H1 (cell line): ENCODE results near the gene TNXB. TPM values are rescaled to one million over a fixed set of nuclear protein-coding genes. Genes with fewer than 3 reads are reported as not detected.

ENCODE experiments used
- BACH1 ChIP-seq: IDR thresholded peaks from 2 replicates; pipeline ENCODE4 v1.6.1; 2012; ENCODE audit warnings: low read length, improper control_type of control experiment
- CEBPB ChIP-seq: IDR thresholded peaks from 2 replicates; pipeline ENCODE4 v1.6.1; 2012; ENCODE audit warnings: low read depth, low read length
- CHD2 ChIP-seq: IDR thresholded peaks from 2 replicates; pipeline ENCODE4 v1.6.1; 2012; ENCODE audit warnings: low read length, improper control_type of control experiment
- CREB1 ChIP-seq: IDR thresholded peaks from 2 replicates; pipeline ENCODE4 v1.6.1; 2012; ENCODE audit warnings: inconsistent platforms
- EP300 ChIP-seq, 2 experiments: IDR thresholded peaks; 1 replicate in 1 of 2; 2 replicates in 1 of 2; pipeline ENCODE4 v1.6.1; 2011 to 2012; ENCODE audit warnings: low read depth in 2 of 2, low read length in 2 of 2, mild to moderate bottlenecking in 2 of 2, borderline replicate concordance in 1 of 2, inconsistent platforms in 1 of 2, moderate library complexity in 1 of 2
- EZH2 ChIP-seq: fragments of 200-600 bp; sonication (generic); IDR thresholded peaks from 2 replicates; pipeline ENCODE4 v1.7.1; 2012; ENCODE audit warnings: low read depth, mild to moderate bottlenecking, moderate library complexity, low read length, inconsistent platforms; ENCODE audit not compliant: severe bottlenecking
- GABPA ChIP-seq: IDR thresholded peaks from 2 replicates; pipeline ENCODE4 v1.6.1; 2011; ENCODE audit warnings: mild to moderate bottlenecking, low read length, moderate library complexity, borderline replicate concordance; ENCODE audit not compliant: insufficient read depth
- HDAC2 ChIP-seq, 2 experiments: fragments of 300-600 bp in 1 of 2; sonication (generic) in 1 of 2; IDR thresholded peaks; 2 replicates each; pipeline ENCODE4 v1.6.1; 2011 to 2012; ENCODE audit warnings: low read depth in 2 of 2, low read length in 2 of 2, mild to moderate bottlenecking in 2 of 2, moderate library complexity in 2 of 2, borderline replicate concordance in 1 of 2, inconsistent platforms in 1 of 2
- HDAC6 ChIP-seq: IDR thresholded peaks from one replicate; pipeline ENCODE4 v1.7.1; 2012; ENCODE audit warnings: low read depth, mild to moderate bottlenecking, inconsistent platforms, low read length, moderate library complexity
- KDM4A ChIP-seq: IDR thresholded peaks from one replicate; pipeline ENCODE4 v1.7.1; 2012; ENCODE audit warnings: low read depth, mild to moderate bottlenecking, moderate library complexity, low read length, inconsistent platforms; ENCODE audit not compliant: severe bottlenecking
- NANOG ChIP-seq: IDR thresholded peaks from 2 replicates; pipeline ENCODE4 v1.6.1; 2011; ENCODE audit warnings: low read length, low read depth, mild to moderate bottlenecking, inconsistent platforms; ENCODE audit not compliant: insufficient read depth, poor library complexity, severe bottlenecking
- PHF8 ChIP-seq: fragments of 200-600 bp; sonication (generic); conservative IDR thresholded peaks from 2 replicates; pipeline ENCODE4 v1.7.1; 2012; ENCODE audit warnings: low read depth, mild to moderate bottlenecking, inconsistent platforms, low read length, moderate library complexity
- RAD21 ChIP-seq, 2 experiments: IDR thresholded peaks in 1 of 2; conservative IDR thresholded peaks in 1 of 2; 2 replicates each; pipeline ENCODE4 v1.6.1; 2011; ENCODE audit warnings: low read depth in 2 of 2, low read length in 2 of 2, improper control_type of control experiment in 1 of 2, inconsistent platforms in 1 of 2, mild to moderate bottlenecking in 1 of 2, moderate library complexity in 1 of 2
- RNF2 ChIP-seq: fragments of 200-900, 300-1000 bp; sonication (generic); IDR thresholded peaks from 2 replicates; pipeline ENCODE4 v1.7.1; 2016; ENCODE audit warnings: borderline replicate concordance, low read depth, mild to moderate bottlenecking, antibody characterized with exemption, low read length; ENCODE audit not compliant: poor library complexity, severe bottlenecking; ENCODE audit errors: missing control alignments
- SP2 ChIP-seq: IDR thresholded peaks from 2 replicates; pipeline ENCODE4 v1.6.1; 2012; ENCODE audit warnings: mild to moderate bottlenecking, low read length, inconsistent platforms
- TCF12 ChIP-seq: IDR thresholded peaks from 2 replicates; pipeline ENCODE4 v1.6.1; 2011; ENCODE audit warnings: low read depth, mild to moderate bottlenecking, low read length
- ZNF274 ChIP-seq: IDR thresholded peaks from 2 replicates; pipeline ENCODE4 v1.7.0; 2012; ENCODE audit warnings: low read length, borderline replicate concordance; ENCODE audit errors: extremely low read depth
- polyA plus RNA-seq, 7 experiments: library from polyadenylated mRNA; depleted of rRNA in 3 of 7; stranded (reverse) in 5 of 7; unstranded in 2 of 7; fragments of >200 nt in 5 of 7; fragments of 200-250 nt in 2 of 7; gene quantifications; 1 replicate in 5 of 7; 2 replicates in 1 of 7; 4 replicates in 1 of 7; pipeline versions ENCODE4 v1.2.1 to v1.2.3, GENCODE V29; 2011 to 2013; ENCODE audit warnings: missing spikeins in 2 of 7, mixed read lengths in 2 of 7
- total RNA-seq: library from RNA; stranded (reverse); fragmentation: NEBNext Ultra II Directional; extraction: Animal tissue kit (Norgen Biotek cat#: 25700); gene quantifications from 2 replicates; pipeline ENCODE4 v1.2.1, GENCODE V29; 2021
- TF ChIP-seq, protein P1 (sequence below): IDR thresholded peaks from 2 replicates; pipeline ENCODE4 v1.6.1; 2011; ENCODE audit warnings: low read length, improper control_type of control experiment
- TF ChIP-seq, protein P2 (sequence below): IDR thresholded peaks from 2 replicates; pipeline ENCODE4 v1.6.1; 2012; ENCODE audit warnings: inconsistent platforms

The TNXB gene
- total and polyA plus RNA-seq, 2 of the 8 experiments (the other 6 are each of a cell fraction or from before 2014, with no cell fraction given), result 3.1 to 4.8 TPM

DNA sequence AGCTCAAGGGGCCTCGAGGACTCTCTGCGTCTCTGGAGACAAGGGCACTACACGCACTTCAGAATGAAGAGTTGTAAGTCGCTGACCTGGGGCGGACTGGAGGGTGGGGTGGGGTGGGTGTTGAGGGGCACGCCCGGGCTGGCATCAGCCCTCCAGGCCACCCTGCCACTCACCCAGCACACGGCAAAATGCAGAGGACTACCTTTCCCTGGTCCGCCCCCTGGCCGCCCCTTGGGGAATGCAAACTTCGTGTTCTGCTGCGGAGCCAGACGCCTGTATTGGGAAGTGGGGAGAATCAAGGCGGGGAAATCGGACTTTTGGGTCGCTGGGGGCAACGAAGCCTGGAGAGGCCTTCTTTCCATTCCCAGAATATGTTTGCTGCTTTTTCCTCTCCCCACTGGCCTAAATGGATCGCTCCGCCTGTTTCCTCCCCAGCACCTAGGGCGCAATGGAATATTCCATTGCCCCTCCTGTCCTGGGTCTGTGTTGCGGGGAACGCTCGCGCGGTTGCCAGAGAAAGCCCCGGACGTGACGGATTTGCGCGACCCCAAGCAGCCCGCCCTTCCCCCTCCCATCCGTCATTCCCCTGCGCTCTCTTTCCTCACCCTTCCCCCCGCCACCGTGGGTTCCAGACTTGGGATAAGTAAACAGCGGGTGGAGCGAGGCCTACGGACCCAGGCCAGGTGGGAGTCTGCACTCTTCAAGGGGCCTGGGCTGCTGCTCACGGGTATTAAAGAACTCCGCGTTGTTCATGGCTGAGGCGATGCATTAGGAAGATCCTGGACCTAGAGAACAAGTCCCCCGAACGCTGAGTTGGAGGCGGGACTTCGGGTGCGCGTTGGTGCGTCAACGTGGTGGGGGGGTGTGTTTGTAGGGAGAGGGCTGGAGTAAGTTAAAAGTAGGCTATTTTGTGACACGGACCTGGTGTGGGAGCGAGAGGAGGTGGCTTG, 44.7 kb upstream of the TNXB start, which contains the start of gene PPT2 (continued):
- TF ChIP-seq HDAC6 (no peak), TCF12 (0 out of 2 replicates have a peak, but pooled peaks have one; percentile 45), CREB1 (peak; percentile 99), CEBPB (no peak), RNF2 (no peak), HDAC2 (IDR thresholded peaks at IDR 0.05; ENCODE audit: borderline replicate concordance in 1 of 2, low read depth in 2 of 2, low read length in 2 of 2) (peak in 1 of 2 experiments; percentile 32; a peak in 2 of 4 replicates), ZNF274 (no peak), KDM4A (peak; percentile 98), EP300 (IDR thresholded peaks at IDR 0.05; ENCODE audit: borderline replicate concordance in 1 of 2, low read depth in 2 of 2, low read length in 2 of 2) (peak in 1 of 2 experiments; percentile 97; a peak in 2 of 3 replicates), BACH1 (peak; percentile 18; the same call in 1 of the 2 replicates), PHF8 (peak; percentile 40; the same call in 1 of the 2 replicates), CHD2 (peak; percentile 84), NANOG (no peak), SP2 (no peak), EZH2 (no peak), RAD21 (IDR thresholded peaks at IDR 0.05 in 1 of 2, conservative IDR thresholded peaks at IDR 0.05 in 1 of 2; ENCODE audit: low read depth in 2 of 2, low read length in 2 of 2) (0 out of 4 replicates have a peak, but pooled peaks of 1 of the 2 experiments have one; percentile 9), GABPA (no peak; the same call in 1 of the 2 replicates)
- TF ChIP-seq, protein P1, sequence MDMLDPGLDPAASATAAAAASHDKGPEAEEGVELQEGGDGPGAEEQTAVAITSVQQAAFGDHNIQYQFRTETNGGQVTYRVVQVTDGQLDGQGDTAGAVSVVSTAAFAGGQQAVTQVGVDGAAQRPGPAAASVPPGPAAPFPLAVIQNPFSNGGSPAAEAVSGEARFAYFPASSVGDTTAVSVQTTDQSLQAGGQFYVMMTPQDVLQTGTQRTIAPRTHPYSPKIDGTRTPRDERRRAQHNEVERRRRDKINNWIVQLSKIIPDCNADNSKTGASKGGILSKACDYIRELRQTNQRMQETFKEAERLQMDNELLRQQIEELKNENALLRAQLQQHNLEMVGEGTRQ, result no peak
- TF ChIP-seq, protein P2, sequence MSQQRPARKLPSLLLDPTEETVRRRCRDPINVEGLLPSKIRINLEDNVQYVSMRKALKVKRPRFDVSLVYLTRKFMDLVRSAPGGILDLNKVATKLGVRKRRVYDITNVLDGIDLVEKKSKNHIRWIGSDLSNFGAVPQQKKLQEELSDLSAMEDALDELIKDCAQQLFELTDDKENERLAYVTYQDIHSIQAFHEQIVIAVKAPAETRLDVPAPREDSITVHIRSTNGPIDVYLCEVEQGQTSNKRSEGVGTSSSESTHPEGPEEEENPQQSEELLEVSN, result no peak
